ENCODE results near the gene NPLOC4.

- TF ChIP-seq CTCF (IDR thresholded peaks at IDR 0.05): no peak
- TF ChIP-seq POLR2A (IDR thresholded peaks at IDR 0.05): no peak
These were observed 61.1 kb downstream of the NPLOC4 start for GRCh38 chr17:81575836-81576235.

Data from uterus (tissue), 2 donors.